ENCODE data around the gene MSX1.

The MSX1 gene

DNA sequence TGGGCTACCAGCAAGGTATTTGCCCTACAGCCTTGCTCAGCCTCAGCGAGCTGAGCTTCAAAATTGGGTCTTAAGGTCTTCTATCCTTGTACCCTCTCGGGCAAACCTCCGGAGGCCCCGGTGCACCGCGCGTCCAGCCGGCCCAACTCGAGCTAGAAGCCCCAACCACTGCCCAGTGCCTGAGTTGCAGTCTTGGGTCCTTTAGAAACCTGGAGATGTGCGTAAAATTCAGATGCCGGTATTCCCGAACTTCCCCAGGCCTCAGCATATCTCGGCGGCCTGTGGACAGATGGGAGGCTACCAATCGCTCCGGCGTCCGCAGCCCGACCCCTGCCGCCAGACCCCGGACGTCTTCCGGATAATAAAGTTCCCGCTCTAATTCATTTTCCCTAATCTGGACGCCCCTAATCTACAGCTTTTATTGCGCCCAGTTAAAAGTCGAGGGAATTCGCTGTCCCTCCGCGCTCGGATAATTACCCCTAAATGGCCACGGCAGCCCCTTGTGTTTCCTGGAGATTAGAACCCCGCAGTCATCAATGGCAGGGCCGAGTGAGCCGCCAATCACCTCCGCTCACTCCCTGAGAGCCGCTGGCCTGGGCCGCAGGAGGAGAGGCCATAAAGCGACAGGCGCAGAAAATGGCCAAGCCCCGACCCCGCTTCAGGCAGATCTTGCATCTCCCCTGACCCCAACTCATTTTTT lies 1.5 kb upstream of the MSX1 start:
- DNase-seq (ENCODE audit: low read depth), result no peak

DNA sequence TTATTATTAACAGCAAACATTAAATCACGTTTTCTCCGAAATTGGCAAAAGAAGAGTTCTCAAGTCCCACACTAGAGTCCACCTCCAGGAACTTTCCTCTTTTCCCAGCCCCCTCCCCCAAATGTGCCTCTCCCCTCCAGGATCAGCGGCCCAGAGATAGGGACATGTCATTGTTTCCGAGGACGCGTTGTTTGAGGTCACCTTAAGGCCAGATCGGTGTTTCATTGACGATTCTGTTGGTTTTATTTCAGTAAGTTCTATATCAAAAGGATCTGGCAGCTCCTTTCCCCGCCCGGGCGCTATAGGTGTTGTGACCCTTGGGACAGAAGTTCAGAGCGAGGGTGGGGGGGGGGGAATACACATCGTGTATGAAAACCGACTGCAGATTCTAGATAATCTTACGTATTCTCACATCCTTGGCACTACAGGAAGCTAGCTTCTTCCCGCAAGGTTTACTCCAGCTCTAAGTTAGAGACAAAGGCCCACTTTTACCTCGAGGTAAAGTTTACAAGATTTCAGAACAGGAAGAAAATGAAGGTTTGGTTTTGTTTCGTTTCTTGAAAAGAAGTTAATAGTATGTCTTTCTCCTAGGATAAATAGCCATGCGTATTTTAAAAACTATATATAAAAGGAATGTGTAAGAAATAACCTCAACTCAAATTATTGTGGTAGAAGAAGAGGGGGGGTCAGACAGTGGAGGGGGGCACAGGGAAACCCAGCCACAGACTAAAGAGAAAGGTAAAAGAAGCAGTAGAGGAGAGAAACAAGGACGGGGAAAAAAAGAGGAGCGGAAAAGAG lies 739 bp upstream of the MSX1 start:
- no peak for DNase-seq (ENCODE audit: low read depth)

- no peak for DNase-seq (ENCODE audit: low read depth)
Measured at GRCh38 chr4:4859799-4860599, 534 bp downstream of the MSX1 start.

GRCh38 chr4:4860600-4861389 lies 1.3 kb downstream of the MSX1 start:
- DNase-seq (ENCODE audit: low read depth), result no peak

- DNase-seq (ENCODE audit: low read depth), result no peak
Measured at GRCh38 chr4:4861390-4862018, 2.0 kb downstream of the MSX1 start.

- DNase-seq (ENCODE audit: low read depth), result no peak
Measured at GRCh38 chr4:4862071-4862551, 2.6 kb downstream of the MSX1 start.

DNA sequence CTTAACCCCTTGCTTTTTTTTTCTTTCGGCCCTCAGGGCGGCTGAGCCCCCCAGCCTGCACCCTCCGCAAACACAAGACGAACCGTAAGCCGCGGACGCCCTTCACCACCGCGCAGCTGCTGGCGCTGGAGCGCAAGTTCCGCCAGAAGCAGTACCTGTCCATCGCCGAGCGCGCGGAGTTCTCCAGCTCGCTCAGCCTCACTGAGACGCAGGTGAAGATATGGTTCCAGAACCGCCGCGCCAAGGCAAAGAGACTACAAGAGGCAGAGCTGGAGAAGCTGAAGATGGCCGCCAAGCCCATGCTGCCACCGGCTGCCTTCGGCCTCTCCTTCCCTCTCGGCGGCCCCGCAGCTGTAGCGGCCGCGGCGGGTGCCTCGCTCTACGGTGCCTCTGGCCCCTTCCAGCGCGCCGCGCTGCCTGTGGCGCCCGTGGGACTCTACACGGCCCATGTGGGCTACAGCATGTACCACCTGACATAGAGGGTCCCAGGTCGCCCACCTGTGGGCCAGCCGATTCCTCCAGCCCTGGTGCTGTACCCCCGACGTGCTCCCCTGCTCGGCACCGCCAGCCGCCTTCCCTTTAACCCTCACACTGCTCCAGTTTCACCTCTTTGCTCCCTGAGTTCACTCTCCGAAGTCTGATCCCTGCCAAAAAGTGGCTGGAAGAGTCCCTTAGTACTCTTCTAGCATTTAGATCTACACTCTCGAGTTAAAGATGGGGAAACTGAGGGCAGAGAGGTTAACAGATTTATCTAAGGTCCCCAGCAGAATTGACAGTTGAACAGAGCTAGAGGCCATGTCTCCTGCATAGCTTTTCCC lies 3.4 kb downstream of the MSX1 start:
- DNase-seq (ENCODE audit: low read depth), result no peak

GRCh38 chr4:4864443-4864939 lies 5.0 kb downstream of the MSX1 start:
- no peak for DNase-seq (ENCODE audit: low read depth)

DNA sequence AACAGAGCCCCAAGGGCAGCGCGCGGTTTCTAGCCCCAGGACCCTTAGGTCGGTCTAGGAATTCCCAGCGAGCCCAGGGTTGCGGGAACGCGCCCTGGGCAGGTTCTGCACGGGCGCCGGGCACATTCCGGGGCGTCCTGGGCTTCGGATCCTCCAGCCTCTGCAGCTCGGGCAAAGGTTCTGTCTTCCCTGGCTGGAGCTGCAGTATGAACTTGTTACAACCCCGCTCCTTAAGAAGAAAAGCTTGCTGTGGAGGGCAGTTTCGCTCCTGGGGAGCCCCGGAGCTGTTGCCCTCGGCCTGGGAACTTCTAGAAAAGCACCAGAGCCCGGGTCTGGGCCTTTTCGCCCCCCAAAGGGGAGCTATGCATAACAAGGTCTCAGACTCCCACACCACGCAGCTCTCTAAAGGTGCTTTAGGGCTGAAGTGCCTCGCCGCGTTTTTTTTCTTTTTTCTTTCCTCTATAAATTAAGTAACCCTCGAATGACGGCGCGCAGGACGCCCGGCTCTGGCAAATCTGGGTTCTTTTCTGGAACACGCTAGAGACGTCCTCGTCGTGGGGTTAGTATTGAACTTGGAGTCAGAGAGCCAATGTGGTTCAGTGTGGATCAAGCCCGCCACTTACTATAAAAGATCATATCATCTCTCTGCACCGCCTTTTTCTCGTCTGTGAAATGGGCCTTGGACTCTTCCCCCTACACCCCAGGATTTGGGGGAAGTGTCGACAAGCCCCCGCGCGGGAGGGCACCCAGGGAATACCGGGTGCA lies 5.7 kb downstream of the MSX1 start:
- DNase-seq (ENCODE audit: low read depth), result no peak

DNA sequence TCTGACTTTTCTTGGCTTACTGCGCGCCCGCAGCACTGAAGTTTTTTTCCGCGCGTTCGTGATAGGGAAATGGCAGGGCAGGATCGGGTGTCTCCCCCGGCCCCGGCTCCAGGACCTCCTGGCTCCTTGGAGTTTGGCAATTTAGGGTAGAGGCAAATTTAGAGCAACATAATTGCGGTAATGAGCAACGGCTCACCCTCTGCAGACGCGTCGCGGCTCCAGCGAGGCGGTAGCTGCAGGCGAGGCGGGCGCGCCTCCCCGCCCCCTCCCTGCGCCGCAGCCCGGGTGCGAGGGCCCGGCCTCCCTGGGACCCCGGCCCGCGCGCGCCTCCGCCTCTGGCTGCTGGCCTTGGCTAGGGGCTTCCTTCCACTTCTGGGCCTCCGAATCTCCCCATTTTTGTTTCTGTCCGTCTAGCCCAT lies 6.2 kb downstream of the MSX1 start:
- no peak for DNase-seq (ENCODE audit: low read depth)

DNA sequence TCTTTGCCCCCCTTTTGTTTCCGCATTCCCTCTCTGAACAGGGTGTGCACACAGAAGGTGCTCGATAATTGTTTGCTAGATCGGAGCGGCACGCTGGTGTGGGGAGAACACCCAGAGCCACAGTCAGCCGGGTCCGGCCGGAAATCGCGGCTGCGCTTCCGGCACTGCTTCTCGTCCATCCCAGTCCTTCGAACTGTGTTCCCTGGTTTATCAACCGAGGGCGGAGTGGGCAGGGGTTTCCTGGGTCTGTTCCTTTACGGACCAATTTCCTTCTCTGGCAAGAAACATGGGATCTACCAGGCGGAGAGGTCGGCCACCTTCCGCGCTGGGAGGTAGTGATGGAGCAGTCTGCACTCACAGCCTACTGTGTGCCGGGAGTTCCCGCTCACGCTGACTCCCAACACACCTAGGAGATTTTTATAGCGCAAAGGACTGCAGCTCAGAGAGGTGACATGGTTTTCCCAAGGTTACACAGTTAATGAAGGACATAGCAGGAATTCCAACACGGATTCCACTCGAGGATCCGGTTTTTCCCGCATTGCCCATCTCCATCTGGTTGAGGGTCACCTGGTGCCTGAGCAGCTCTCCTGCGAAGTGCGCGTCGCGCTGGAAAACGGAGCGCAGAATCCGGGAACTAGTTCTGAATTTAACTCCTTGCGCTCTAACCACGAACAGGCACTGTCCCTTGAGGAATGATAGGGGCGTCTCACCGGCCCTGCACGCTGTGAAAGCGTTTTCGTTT lies 6.8 kb downstream of the MSX1 start:
- no peak for DNase-seq (ENCODE audit: low read depth)

DNA sequence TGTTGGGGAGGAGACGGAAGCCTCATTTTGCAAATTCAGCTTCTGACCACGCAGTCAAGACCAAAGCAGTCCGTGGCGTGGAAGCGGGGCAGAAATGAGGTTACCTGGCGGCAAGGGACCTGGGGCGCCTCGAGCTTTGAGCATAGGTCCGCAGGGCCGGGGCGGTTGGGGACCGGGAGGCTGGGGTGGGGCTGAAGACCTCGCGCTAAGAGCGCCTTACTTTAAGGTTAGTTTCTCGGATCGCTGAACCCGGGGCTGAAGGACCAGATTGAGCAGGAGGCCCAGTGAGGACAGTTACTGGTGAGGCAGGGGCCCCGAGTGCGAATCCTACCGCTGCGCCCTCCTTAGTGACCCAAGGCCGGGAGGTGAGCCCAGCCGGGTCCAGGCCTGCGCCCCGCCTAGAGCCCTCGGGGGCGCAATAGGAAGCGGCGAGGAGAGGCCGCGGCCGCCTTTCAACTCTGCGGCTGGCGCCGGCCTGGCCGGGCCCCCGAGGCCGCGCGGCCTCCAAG lies 7.5 kb downstream of the MSX1 start:
- DNase-seq (ENCODE audit: low read depth), result no peak

- no peak for DNase-seq (ENCODE audit: low read depth)
Measured at GRCh38 chr4:4867375-4868039, 8.0 kb downstream of the MSX1 start.

- DNase-seq (ENCODE audit: low read depth), result no peak
Measured at GRCh38 chr4:4868040-4868757, 8.7 kb downstream of the MSX1 start.

DNA sequence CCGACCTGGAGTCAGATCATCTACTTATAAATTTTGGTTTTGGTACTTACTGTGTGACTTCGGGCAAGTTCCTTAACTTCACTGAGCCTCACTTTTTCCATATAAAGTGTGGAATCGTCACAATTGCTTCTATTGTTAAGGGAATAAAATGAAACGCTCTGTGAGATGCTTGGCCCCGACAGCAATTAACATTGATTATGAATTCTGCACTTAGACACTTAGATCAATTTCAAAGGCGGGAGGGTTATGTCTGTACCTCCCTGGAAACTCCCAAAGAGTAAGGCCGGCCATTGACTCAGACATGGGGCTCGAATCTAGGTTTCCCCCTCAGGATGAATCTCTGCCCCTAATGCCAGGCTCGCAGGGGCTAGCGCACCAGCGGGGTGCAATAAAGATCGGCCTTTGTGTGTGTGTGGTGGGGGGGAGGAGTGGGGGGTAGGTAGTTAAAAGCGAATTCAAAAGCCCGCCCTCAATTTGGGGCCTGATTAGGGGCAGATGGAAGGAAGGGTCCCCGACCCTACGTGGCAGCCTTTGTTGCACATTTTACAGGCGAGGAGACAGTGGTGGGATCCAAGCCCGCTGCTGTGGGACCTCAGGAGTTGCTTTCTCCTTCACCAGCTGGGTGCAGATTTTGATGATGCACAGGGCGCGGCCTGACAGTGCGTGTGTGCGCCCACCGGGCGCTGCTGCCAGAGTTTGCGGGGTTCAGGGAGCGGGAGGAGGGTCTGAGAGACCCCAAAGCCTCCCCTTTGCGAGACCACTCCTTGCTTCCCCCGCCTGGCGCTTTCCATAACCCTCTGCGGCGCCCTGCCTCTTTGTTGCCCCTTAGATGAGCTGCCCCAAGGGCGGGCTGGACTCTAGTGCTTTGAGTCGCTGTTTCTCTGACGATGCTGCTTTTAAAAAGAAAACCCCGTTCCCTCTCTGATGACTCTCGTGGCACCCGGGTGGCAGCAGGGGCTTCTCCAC lies 9.6 kb downstream of the MSX1 start:
- no peak for DNase-seq (ENCODE audit: low read depth)
